HepG2 (cell line): ENCODE measurements around the gene SHISA9.

ENCODE experiments used
- CCDC6 ChIP-seq: sonication (generic); formaldehyde crosslinking; IDR thresholded peaks from 2 replicates; pipeline ENCODE4 v1.8.1; 2022; ENCODE audit warnings: mild to moderate bottlenecking, missing genetic modification reagents, moderate library complexity
- EEA1 ChIP-seq: sonication (generic); formaldehyde crosslinking; IDR thresholded peaks from 2 replicates; pipeline ENCODE4 v1.5.1; 2020; ENCODE audit warnings: mild to moderate bottlenecking, missing genetic modification reagents, borderline replicate concordance
- EP300 ChIP-seq, 3 experiments: sonication (generic) in 1 of 3; formaldehyde crosslinking in 1 of 3; IDR thresholded peaks; 2 replicates each; pipeline versions ENCODE4 v1.5.1 to v1.6.1; 2011 to 2020; ENCODE audit warnings: low read depth in 2 of 3, low read length in 2 of 3, borderline replicate concordance in 1 of 3, improper control_type of control experiment in 1 of 3, mild to moderate bottlenecking in 1 of 3, missing genetic modification reagents in 1 of 3, moderate library complexity in 1 of 3
- POLR2AphosphoS5 ChIP-seq: IDR thresholded peaks from 2 replicates; pipeline ENCODE4 v1.6.1; 2012; ENCODE audit warnings: low read depth, low read length
- RFX5 ChIP-seq: IDR thresholded peaks from 2 replicates; pipeline ENCODE4 v1.6.1; 2011; ENCODE audit warnings: low read depth, low read length, improper control_type of control experiment
- RNF219 ChIP-seq: sonication (generic); formaldehyde crosslinking; IDR thresholded peaks from 2 replicates; pipeline ENCODE4 v1.5.0; 2020; ENCODE audit warnings: mild to moderate bottlenecking, missing genetic modification reagents
- ZNF468 ChIP-seq: sonication (generic); formaldehyde crosslinking; IDR thresholded peaks from 2 replicates; pipeline ENCODE4 v1.8.0; 2022; ENCODE audit warnings: mild to moderate bottlenecking, moderate library complexity, missing genetic modification reagents
- ZNF607 ChIP-seq: sonication (generic); formaldehyde crosslinking; IDR thresholded peaks from 2 replicates; pipeline ENCODE4 v1.5.1; 2020; ENCODE audit warnings: missing genetic modification reagents, mild to moderate bottlenecking, borderline replicate concordance

- TF ChIP-seq POLR2AphosphoS5 (no peak), EEA1 (CRISPR knock-in tag) (no peak), ZNF607 (CRISPR knock-in tag) (no peak), ZNF468 (no peak), CCDC6 (CRISPR knock-in tag) (no peak), EP300 (IDR thresholded peaks at IDR 0.05; ENCODE audit: low read depth in 2 of 2, low read length in 2 of 2) (no peak), EP300 (CRISPR knock-in tag; IDR thresholded peaks at IDR 0.05; ENCODE audit: borderline replicate concordance) (no peak), RNF219 (CRISPR knock-in tag) (no peak), RFX5 (no peak)
Observed at GRCh38 chr16:13052431-13052830, 151.0 kb downstream of the SHISA9 start.
